SU-DHL-6 (cell line): Measurements from ENCODE around the gene C12orf57.

Experiments used
- EZH2phosphoT487 ChIP-seq: fragments of 200-600 bp; sonication (generic), shearing (Covaris generic); conservative IDR thresholded peaks from 2 replicates; pipeline ENCODE4 v1.6.1; 2018; ENCODE audit warnings: mild to moderate bottlenecking, antibody characterized with exemption, low read length, moderate library complexity, mixed read lengths
- TF ChIP-seq, protein P1 (sequence below): fragments of 200-600 bp; sonication (generic); IDR thresholded peaks from one replicate; pipeline ENCODE4 v1.5.1; 2017; ENCODE audit warnings: antibody characterized with exemption, mild to moderate bottlenecking, low read length, moderate library complexity; ENCODE audit not compliant: insufficient read depth, poor library complexity, severe bottlenecking

DNA sequence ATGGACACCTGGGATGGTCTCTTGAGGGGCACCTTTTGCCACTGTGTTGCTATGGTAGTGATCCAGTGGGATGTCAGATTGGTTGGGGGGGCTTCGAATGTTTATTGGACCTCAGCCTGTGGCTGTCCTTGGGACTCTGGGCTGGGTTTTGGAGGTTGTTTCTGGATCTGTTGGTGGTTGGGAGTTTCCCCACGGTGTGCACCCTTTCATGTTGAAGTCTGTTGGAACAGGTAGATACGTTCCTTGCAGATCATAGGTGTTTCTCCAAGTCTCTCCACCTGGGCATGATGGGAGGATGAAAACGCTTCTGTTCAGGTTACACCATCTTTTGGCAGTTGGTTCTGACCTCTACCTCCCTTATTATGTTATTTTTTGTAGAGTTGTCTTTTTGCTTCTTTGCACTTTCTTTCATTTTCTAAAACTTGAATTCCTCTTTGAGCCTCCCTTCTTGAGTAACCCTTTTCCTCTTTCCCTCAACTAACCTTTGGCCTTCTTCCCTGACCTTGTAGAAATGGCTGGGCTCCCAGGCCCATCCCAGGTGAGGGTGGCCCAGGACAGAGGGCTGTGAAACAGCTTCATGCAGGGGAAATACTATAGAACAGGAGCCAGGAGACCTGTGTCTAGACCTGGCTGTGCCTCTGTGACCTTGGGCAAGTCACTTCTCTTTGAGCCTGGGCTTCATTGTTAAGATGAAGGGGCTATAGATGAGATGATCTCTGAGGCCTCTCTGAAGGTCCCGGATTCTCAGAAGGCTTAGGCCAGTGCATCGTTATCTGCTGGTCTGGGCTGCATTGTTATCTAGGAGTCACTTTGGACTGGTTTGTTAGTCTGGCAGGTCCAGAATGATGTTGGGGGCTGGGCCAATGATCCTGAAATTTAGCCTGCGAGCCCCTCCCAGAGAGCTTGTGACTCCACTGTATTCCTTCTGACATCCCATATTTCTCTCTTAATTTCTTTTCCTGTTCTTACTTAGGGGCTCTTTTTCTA lies 14.1 kb upstream of the C12orf57 start:
- TF ChIP-seq, protein P1, sequence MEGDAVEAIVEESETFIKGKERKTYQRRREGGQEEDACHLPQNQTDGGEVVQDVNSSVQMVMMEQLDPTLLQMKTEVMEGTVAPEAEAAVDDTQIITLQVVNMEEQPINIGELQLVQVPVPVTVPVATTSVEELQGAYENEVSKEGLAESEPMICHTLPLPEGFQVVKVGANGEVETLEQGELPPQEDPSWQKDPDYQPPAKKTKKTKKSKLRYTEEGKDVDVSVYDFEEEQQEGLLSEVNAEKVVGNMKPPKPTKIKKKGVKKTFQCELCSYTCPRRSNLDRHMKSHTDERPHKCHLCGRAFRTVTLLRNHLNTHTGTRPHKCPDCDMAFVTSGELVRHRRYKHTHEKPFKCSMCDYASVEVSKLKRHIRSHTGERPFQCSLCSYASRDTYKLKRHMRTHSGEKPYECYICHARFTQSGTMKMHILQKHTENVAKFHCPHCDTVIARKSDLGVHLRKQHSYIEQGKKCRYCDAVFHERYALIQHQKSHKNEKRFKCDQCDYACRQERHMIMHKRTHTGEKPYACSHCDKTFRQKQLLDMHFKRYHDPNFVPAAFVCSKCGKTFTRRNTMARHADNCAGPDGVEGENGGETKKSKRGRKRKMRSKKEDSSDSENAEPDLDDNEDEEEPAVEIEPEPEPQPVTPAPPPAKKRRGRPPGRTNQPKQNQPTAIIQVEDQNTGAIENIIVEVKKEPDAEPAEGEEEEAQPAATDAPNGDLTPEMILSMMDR: no peak
- no peak for TF ChIP-seq EZH2phosphoT487
